Measurements from ENCODE around the gene HMCN2.
"Not testable (repeated sequence)": the region's sequence is repeated elsewhere in the genome, so short reads cannot be mapped to it uniquely, and the experiment has no call there.

The HMCN2 gene

GRCh38 chr9:130333712-130334062 lies 68.1 kb downstream of the HMCN2 start:
- DNase-seq: no peak

- DNase-seq: no peak
Observed at GRCh38 chr9:130334915-130335314, 69.4 kb downstream of the HMCN2 start.

DNA sequence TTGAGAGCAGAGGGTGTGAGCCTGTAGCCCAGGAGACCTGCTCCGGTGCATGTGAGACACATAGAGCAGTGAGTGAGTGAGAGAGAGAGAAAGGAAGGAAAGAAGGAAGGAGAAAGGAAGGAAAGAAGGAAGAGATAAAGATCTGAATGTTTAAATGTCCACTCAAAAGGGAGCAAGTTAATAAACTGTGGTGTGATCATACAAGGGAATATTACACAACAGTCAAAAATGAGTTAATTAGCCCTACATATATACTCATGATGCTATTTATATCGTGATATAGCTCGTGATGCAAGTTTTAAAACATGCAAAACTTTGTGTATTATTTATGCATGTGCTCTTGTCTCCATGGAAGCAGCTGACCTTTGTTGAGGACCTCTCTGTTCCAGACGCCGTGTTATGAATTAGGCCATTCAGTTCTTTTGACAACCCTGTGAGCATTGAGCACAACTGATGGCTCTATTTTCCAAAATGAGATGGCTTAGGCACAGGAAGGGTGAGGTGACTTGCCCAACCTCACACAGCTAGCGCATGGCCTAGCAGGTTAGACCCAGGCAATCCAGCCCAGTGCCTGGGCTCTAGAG lies 70.6 kb downstream of the HMCN2 start:
- DNase-seq: no peak

GRCh38 chr9:130336885-130337284 lies 71.3 kb downstream of the HMCN2 start:
- no peak for DNase-seq

DNA sequence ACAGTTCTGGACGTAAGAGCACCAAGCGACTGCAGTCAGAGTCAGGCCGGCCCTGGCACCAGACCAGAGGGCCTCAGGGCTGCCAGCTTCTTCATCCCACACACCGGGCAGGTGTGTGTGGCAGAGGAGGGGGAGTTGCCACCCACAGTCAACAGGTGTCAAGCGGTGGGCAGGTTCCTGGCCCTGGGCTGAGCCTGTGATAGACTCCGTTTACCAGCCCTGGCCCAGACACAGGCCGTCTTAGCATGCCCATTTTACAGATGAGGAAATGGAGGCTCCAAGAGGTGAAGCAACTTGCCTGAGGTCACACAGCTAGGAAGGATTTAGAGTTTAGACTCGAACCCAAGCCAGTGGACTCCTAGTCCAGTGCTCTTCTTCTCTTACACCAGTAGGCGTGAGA lies 71.8 kb downstream of the HMCN2 start:
- no peak for DNase-seq

DNA sequence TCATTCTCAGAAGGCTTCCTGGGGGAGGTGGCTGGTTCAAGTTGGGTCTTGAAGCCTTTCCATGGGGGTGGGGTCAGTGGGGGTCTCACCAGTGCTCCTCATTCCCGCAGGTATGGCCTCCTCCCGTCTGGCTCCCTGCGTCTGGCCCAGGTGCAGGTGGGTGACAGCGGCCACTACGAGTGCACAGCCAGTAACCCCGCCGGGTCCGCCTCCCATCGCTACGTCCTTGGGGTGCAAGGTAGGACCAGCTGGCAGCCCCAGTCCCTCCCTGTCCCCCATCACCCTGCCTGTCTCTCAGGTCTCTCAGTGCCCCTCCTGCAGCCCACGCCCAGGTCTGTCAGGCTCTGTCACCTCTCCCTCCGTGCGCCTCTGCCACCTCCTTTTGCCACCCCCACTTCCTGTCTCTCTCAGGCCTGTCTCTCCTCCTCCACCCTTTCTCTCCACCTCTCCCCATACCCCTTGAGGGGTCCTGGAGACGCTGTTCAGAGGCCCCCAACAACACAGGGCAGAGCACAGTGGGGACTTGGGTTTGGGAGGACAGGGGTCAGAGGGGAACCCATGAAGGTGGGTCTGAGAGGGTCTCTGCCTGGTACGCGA lies 72.3 kb downstream of the HMCN2 start:
- no peak for DNase-seq

DNA sequence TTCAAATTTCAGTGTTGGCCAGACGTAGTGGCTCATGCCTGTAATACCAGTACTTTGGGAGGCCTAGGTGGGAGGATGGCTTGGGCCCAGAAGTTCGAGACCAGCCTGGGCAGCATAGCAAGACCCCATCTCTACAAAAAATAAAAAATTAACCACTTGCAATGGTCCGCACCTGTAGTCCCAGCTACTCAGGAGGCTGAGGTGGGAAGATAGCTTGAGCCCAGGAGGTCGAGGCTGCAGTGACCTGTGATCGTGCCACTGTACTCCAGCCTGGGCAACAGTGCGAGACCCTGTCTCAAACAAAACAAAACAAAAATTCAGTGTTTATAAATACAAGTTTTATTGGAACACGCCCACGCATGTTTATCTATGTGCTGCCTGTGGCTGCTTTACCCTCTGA lies 73.3 kb downstream of the HMCN2 start:
- not testable (repeated sequence) for DNase-seq

- DNase-seq: no peak
Observed at GRCh38 chr9:130339306-130339705, 73.7 kb downstream of the HMCN2 start.

- DNase-seq: no peak
Observed at GRCh38 chr9:130340011-130340410, 74.5 kb downstream of the HMCN2 start.

DNA sequence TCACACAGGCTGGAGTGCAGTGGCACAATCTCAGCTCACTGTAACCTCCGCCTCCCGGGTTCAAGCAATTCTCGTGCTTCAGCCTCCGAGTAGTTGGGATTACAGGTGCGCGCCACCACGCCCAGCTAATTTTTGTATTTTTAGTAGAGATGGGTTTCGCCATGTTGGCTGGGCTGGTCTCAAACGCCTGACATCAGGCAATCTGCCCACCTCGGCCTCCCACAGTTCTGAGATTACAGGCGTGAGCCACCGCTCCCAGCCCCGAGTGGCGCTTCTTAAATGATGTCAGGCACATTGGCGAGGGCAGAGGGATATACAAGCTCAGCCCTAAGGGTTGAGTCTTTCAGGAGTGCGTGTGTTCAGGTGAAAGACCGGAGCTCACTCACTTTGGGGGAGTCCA lies 75.0 kb downstream of the HMCN2 start:
- not testable (repeated sequence) for DNase-seq

DNA sequence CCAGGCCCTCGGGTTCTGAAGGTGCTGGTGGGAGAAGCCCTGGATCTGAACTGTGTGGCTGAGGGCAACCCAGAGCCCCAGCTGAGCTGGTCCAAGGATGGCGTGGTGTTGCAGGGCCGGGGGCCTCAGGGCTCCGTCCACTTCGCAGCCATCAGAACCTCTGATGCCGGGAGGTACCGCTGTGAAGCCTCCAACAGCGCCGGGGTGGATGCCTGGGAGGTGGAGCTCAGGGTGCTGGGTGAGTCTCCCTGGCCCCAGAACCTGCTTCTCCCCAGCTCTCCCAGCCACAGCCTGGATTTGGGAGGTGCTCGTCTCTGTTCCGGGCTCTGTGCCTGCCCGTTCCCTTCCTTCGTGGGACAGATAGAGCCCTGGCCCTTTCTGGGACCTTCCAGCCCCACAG lies 75.6 kb downstream of the HMCN2 start:
- no peak for DNase-seq

GRCh38 chr9:130341839-130342713 lies 76.5 kb downstream of the HMCN2 start:
- DNase-seq: no peak

DNA sequence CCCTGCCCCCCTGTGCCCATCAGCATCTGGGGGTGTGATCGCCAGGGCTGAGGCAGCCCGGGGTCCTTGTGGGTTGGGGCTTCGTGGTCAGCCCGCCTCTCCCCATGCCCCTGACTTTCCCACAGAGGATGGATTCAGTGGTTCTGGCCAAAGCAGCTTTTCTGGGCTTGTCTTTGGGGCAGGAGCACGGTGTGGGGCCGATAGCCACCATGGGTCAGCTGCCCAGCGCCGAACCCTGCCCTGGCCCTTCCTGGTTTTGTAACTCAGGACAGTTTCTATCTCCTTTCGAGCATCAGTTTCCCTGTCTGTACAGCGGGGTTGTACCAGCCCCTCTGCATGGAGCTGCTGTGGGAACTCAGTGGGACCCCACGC lies 77.1 kb downstream of the HMCN2 start:
- DNase-seq: no peak

GRCh38 chr9:130343445-130343918 lies 77.9 kb downstream of the HMCN2 start:
- DNase-seq: peak; percentile 83

DNA sequence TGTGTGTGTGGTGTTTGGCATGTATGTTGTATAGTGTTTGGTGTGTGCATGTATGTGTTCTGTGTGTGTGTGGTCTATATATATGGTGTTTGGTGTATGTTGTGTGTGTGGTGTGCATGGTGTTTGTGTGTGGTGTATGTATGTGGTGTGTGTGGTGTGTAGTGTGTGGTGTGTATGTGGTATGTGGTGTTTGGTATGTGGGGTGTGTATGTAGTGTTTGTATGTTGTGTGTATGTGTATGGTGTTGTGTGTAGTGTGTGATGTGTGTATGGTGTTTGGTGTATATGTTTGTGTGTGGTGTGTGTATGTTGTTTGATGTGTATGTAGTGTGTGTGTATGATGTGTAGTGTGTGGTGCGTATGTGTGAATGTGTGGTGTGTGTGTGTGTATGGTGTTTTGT lies 78.8 kb downstream of the HMCN2 start:
- DNase-seq: no peak

GRCh38 chr9:130345009-130345896 lies 79.7 kb downstream of the HMCN2 start:
- DNase-seq: no peak

- no peak for DNase-seq
Observed at GRCh38 chr9:130345897-130346385, 80.4 kb downstream of the HMCN2 start.

DNA sequence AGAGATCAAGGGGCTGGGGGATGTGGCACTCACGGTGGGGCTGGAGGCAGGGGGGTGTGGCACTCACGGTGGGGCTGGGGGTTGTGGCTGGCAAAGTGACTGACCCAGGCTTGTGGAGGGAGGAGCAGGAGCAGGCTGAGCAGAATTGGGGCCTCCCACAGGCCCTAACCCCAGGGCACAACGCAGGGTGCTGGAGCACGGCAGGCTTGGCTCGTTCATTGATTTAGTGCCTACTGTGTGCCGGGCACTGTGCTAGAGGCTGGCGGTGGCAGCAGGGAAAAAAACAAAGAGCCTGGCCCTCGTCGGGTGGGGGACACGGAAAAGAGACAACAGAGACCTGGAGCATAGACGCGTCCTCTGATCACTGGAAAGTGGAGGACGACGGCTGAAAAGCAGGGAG lies 80.9 kb downstream of the HMCN2 start:
- no peak for DNase-seq

DNA sequence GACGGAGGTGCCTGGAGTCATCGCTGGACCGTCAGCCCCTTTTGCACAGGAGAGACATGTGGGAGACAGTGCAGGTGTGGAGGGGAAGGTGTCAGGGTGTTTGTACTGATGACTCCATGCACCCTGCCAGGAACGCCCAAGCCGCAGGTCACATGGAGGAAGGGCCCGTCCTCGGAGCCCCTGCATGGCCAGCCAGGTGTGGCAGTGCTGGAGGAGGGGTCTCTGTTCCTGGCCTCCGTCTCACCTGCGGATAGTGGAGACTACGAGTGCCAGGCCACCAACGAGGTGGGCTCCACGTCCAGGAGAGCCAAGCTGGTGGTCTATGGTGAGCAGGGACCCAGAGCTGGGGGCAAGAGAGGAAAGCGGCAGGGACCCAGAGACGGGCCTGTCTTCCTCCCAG lies 81.5 kb downstream of the HMCN2 start:
- no peak for DNase-seq

GRCh38 chr9:130347931-130348330 lies 82.4 kb downstream of the HMCN2 start:
- DNase-seq: no peak

DNA sequence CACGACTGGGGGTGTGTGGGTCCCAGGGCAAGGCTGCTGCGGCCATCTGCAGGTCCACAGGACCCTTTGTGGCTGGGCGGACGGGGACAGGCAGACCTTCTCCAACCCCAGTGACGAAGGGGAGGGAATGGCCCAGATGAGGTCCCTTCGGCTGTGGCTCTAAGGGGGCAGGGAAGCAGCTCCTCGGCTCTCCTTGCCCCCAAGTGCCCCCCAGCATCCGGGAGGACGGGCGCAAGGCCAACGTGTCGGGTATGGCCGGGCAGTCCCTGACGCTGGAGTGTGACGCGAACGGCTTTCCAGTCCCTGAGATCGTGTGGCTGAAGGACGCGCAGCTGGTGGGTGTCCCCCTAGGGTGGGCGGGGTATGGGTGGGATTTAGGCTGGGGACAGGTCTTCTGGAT lies 82.8 kb downstream of the HMCN2 start:
- no peak for DNase-seq

DNA sequence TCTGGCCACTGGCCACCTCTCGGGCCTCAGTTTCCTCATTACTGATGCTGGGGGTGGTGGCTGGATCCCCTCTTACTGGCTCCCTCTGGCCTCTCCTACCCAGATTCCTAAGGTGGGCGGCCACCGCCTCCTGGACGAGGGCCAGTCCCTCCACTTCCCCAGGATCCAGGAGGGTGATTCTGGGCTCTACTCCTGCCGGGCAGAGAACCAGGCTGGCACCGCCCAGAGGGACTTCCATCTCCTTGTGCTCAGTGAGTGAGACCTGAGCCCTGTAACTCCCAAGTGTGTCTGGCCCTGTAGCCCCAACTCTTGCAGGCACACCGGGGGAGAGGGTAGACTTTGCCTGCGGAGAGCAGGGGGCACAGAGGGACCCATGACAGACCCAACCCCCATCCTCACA lies 83.3 kb downstream of the HMCN2 start:
- no peak for DNase-seq

- DNase-seq: no peak
Observed at GRCh38 chr9:130349398-130349797, 83.8 kb downstream of the HMCN2 start.
